PFSK-1 (cell line): Measurements from ENCODE around the gene PLEKHG3.

ENCODE experiments used
- POLR2AphosphoS5 ChIP-seq: IDR thresholded peaks from 2 replicates; pipeline ENCODE4 v1.6.1; 2012; ENCODE audit warnings: low read depth, mild to moderate bottlenecking, control low read depth, low read length, moderate library complexity
- TAF1 ChIP-seq: IDR thresholded peaks from 2 replicates; pipeline ENCODE4 v1.6.1; 2012; ENCODE audit warnings: low read length, control low read depth, borderline replicate concordance; ENCODE audit not compliant: insufficient read depth

GRCh38 chr14:64769096-64770020 is 65.1 kb downstream of the PLEKHG3 start:
- TF ChIP-seq POLR2AphosphoS5 = no peak
- TF ChIP-seq TAF1 = no peak
